Dermis microvascular lymphatic vessel endothelial cell (primary cell): ENCODE measurements around the gene C9orf43. TPM values are rescaled to one million over a fixed set of nuclear protein-coding genes. Genes with fewer than 3 reads are reported as not detected.

Experiments
- DNase-seq, 2 donors: peaks; one replicate each; pipeline versions ENCODE4 v3.0.0 to v3.0.0-alpha.2; 2010; ENCODE audit warnings: low read depth in 2 of 2
- total RNA-seq: library from RNA; depleted of rRNA; stranded (reverse); fragments of >200 nt; gene quantifications from 2 replicates; pipeline ENCODE4 v1.2.1, GENCODE V29; 2014

The C9orf43 gene
- total RNA-seq, 1 donor from 2014 or later, result 0.39 TPM

- DNase-seq, result no peak
Measured at GRCh38 chr9:113464286-113464660, 53.7 kb downstream of the C9orf43 start.

- no peak for DNase-seq
Measured at GRCh38 chr9:113465599-113466140, 55.1 kb downstream of the C9orf43 start.

GRCh38 chr9:113467183-113467582 is 56.6 kb downstream of the C9orf43 start:
- DNase-seq, result no peak

- no peak for DNase-seq
Measured at GRCh38 chr9:113468716-113469448, 58.3 kb downstream of the C9orf43 start.

- no peak for DNase-seq
Measured at GRCh38 chr9:113471143-113471542, 60.6 kb downstream of the C9orf43 start.

- no peak for DNase-seq
Measured at GRCh38 chr9:113471566-113471965, 61.0 kb downstream of the C9orf43 start.

GRCh38 chr9:113472199-113472598 is 61.7 kb downstream of the C9orf43 start:
- DNase-seq, result no peak

GRCh38 chr9:113474360-113475028 is 63.9 kb downstream of the C9orf43 start:
- DNase-seq, result no peak

GRCh38 chr9:113475031-113475430 is 64.5 kb downstream of the C9orf43 start:
- DNase-seq, result no peak

- no peak for DNase-seq
Measured at GRCh38 chr9:113475992-113476391, 65.4 kb downstream of the C9orf43 start.

- no peak for DNase-seq
Measured at GRCh38 chr9:113476511-113476916, 66.0 kb downstream of the C9orf43 start.

- DNase-seq, result no peak
Measured at GRCh38 chr9:113477058-113477457, 66.5 kb downstream of the C9orf43 start.

- DNase-seq, result no peak
Measured at GRCh38 chr9:113477661-113478060, 67.1 kb downstream of the C9orf43 start.

- no peak for DNase-seq
Measured at GRCh38 chr9:113479174-113479621, 68.7 kb downstream of the C9orf43 start.

Other genes starting within 250 kb of the C9orf43 start
- gene FKBP15, start 189.5 kb upstream of the C9orf43 start, total RNA-seq, result 12.3 and 15.4 TPM in 2 replicates
- gene SLC31A1, start 189.2 kb upstream of the C9orf43 start, total RNA-seq, result 13.9 and 15.7 TPM in 2 replicates
- gene CDC26, start 135.2 kb upstream of the C9orf43 start, total RNA-seq, result 21.5 and 32.1 TPM in 2 replicates
- gene PRPF4, start 135.1 kb upstream of the C9orf43 start, total RNA-seq, result 21.8 and 21.9 TPM in 2 replicates
- gene RNF183, start 107.4 kb upstream of the C9orf43 start, total RNA-seq, result not detected in 2 replicates
- 0.13 and 0.38 TPM in 2 replicates for gene WDR31, start 70.5 kb upstream of the C9orf43 start, total RNA-seq
- not detected in 2 replicates for gene BSPRY, start 61.2 kb upstream of the C9orf43 start, total RNA-seq
- 4.5 and 11.9 TPM in 2 replicates for gene HDHD3, start 33.8 kb upstream of the C9orf43 start, total RNA-seq
- 12.9 and 13.6 TPM in 2 replicates for gene ALAD, start 9.5 kb upstream of the C9orf43 start, total RNA-seq
- 39.7 and 41.3 TPM in 2 replicates for gene POLE3, start 72 bp upstream of the C9orf43 start, total RNA-seq
- 180 and 185 TPM in 2 replicates for gene RGS3, start 53.0 kb downstream of the C9orf43 start, total RNA-seq